Sciatic nerve (tissue), 2 donors: ENCODE data around the gene PBXIP1. TPM values are rescaled to one million over a fixed set of nuclear protein-coding genes. Genes with fewer than 3 reads are reported as not detected.
A peak's percentile ranks its signal among the peaks of the same experiment; 100 is the strongest.

Experiments
- ATAC-seq: fragments of 200-7000 bp; cut with Tn5 transposase; one replicate; pipeline ENCODE4 v1.9.1; 2020; ENCODE audit warnings: mild to moderate bottlenecking, moderate library complexity
- DNase-seq: peaks from one replicate; pipeline ENCODE4 v3.0.0-alpha.2; 2020; ENCODE audit warnings: low spot score
- intact Hi-C: fragments of 100-400 bp; cut with DNase I; formaldehyde crosslinking; loops from one replicate; pipeline ENCODE4 v1.14.2; 2022
- total RNA-seq: library from RNA; stranded (reverse); fragmentation: NEBNext Ultra II Directional; extraction: Animal tissue kit (Norgen Biotek cat#: 25700); gene quantifications from one replicate; pipeline ENCODE4 v1.2.1, GENCODE V29; 2021
- donor health status: DM: no; HTN: no; CAD: no.
- donor health status: DM: no; HTN: no; CAD: no.

The PBXIP1 gene
- 71.1 TPM for total RNA-seq

- peak; percentile 84 for DNase-seq
- ATAC-seq = peak; percentile 88
- intact Hi-C loops = loop anchor here (10.0 kb wide), 1 partner anchor 99 kb away; the partner anchor contains the start of gene ADAM15
These were observed at the start of gene PBXIP1 for GRCh38 chr1:154955718-154956543. Gene PBXIP1, minus strand, starts transcription at chr1:154956099. Its CDS starts 2,378 bp downstream, at chr1:154953721.

- intact Hi-C loops = no loop called here
- DNase-seq (no peak), ATAC-seq (no peak)
These were observed 49.4 kb upstream of the PBXIP1 start for GRCh38 chr1:155005076-155006011.

- DNase-seq (no peak), ATAC-seq (no peak)
- intact Hi-C loops = no loop called here
These were observed 48.6 kb upstream of the PBXIP1 start for GRCh38 chr1:155004352-155005075.

GRCh38 chr1:155003766-155004351 lies 48.0 kb upstream of the PBXIP1 start:
- intact Hi-C loops = no loop called here

GRCh38 chr1:155003227-155003765 lies 47.4 kb upstream of the PBXIP1 start:
- intact Hi-C loops = no loop called here
- ATAC-seq = no peak
- no peak for DNase-seq

More at GRCh38 chr1:155003766-155004351, 48.0 kb upstream of the PBXIP1 start:
- DNase-seq (peak; percentile 84), ATAC-seq (no peak)

GRCh38 chr1:155002464-155003226 lies 46.7 kb upstream of the PBXIP1 start, which contains the start of gene ZBTB7B:
Gene ZBTB7B, plus strand, starts transcription at chr1:155002802. Its CDS starts 11,859 bp downstream, at chr1:155014661.
- ATAC-seq (peak; percentile 17), DNase-seq (no peak)
- intact Hi-C loops = no loop called here

- intact Hi-C loops = no loop called here
- peak; percentile 100 for DNase-seq
- peak; percentile 91 for ATAC-seq
These were observed 46.0 kb upstream of the PBXIP1 start for GRCh38 chr1:155001675-155002463.

- intact Hi-C loops = no loop called here
- no peak for ATAC-seq
- DNase-seq = no peak
These were observed 45.5 kb upstream of the PBXIP1 start for GRCh38 chr1:155001425-155001674.

GRCh38 chr1:155000726-155001424 lies 45.0 kb upstream of the PBXIP1 start:
- intact Hi-C loops = no loop called here
- peak; percentile 68 for ATAC-seq
- peak; percentile 91 for DNase-seq

- DNase-seq = peak; percentile 69
- intact Hi-C loops = no loop called here
- no peak for ATAC-seq
These were observed 44.5 kb upstream of the PBXIP1 start for GRCh38 chr1:155000411-155000725.

- intact Hi-C loops = no loop called here
- ATAC-seq = no peak
- peak; percentile 71 for DNase-seq
These were observed 43.9 kb upstream of the PBXIP1 start for GRCh38 chr1:154999571-155000410.

- DNase-seq = peak; percentile 82
- intact Hi-C loops = no loop called here
- no peak for ATAC-seq
These were observed 43.1 kb upstream of the PBXIP1 start for GRCh38 chr1:154998818-154999570.

- ATAC-seq = no peak
- intact Hi-C loops = no loop called here
- DNase-seq = peak; percentile 55
These were observed 42.4 kb upstream of the PBXIP1 start for GRCh38 chr1:154998201-154998780.

- DNase-seq (no peak), ATAC-seq (no peak)
- intact Hi-C loops = no loop called here
These were observed 41.2 kb upstream of the PBXIP1 start for GRCh38 chr1:154996966-154997701.
